Measurements from ENCODE around the gene GSTP1.
"Not testable (repeated sequence)": the region's sequence is repeated elsewhere in the genome, so short reads cannot be mapped to it uniquely, and the experiment has no call there.

The GSTP1 gene

DNA sequence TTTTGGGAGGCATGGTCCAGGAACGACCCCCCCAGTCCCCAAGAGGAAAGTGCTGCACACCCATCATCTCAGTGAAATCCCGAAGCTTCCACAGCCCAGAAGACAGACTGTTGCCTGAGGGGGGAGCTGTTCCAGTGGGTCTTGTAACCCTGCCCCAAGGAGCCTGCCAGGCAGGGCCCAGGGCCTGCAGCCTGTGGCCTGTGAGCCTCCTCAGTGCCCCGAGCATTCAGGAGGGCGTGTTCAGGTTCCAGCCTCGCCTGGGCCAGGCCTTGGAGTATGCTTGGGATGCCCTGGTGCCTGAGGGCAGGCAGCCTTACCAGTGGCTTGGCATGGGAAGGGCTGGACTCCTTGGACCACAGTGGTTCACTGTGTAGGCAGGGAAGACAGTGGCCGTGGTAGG lies 42.4 kb upstream of the GSTP1 start:
- TF ChIP-seq, protein P1, sequence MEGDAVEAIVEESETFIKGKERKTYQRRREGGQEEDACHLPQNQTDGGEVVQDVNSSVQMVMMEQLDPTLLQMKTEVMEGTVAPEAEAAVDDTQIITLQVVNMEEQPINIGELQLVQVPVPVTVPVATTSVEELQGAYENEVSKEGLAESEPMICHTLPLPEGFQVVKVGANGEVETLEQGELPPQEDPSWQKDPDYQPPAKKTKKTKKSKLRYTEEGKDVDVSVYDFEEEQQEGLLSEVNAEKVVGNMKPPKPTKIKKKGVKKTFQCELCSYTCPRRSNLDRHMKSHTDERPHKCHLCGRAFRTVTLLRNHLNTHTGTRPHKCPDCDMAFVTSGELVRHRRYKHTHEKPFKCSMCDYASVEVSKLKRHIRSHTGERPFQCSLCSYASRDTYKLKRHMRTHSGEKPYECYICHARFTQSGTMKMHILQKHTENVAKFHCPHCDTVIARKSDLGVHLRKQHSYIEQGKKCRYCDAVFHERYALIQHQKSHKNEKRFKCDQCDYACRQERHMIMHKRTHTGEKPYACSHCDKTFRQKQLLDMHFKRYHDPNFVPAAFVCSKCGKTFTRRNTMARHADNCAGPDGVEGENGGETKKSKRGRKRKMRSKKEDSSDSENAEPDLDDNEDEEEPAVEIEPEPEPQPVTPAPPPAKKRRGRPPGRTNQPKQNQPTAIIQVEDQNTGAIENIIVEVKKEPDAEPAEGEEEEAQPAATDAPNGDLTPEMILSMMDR (IDR thresholded peaks at IDR 0.05; ENCODE audit: low read depth, low read length) = no peak
- no peak overlapping the region for H3K4me3 ChIP-seq (ENCODE audit: low read depth, low read length)

GRCh38 chr11:67542169-67542568 lies 41.4 kb upstream of the GSTP1 start:
- TF ChIP-seq, protein P1 (IDR thresholded peaks at IDR 0.05; ENCODE audit: low read depth, low read length) = no peak
- no peak overlapping the region for H3K4me3 ChIP-seq (ENCODE audit: low read depth, low read length)

GRCh38 chr11:67542971-67543370 lies 40.6 kb upstream of the GSTP1 start:
- TF ChIP-seq, protein P1 (IDR thresholded peaks at IDR 0.05; ENCODE audit: low read depth, low read length) = no peak
- no peak overlapping the region for H3K4me3 ChIP-seq (ENCODE audit: low read depth, low read length)

DNA sequence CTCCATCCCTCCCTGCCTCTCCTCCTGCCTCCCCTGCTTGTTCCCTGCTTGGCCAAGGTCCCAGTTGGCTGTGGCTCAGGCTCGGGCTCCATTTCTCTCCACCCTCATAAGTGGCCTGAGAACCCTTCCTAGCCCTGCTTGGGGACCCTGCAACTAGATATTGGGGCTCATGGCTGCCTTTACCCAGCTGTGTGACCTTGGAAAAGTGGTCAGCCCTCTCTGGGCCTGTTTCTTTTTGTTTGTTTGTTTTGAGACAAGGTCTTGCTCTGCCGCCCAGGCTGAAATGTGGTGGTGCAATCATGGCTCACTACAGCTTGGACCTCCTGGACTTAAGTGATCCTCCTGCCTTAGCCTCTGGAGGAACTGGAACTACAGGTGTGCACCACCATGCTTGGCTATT lies 40.0 kb upstream of the GSTP1 start:
- TF ChIP-seq, protein P1 (IDR thresholded peaks at IDR 0.05; ENCODE audit: low read depth, low read length) = no peak
- no peak overlapping the region for H3K4me3 ChIP-seq (ENCODE audit: low read depth, low read length)

DNA sequence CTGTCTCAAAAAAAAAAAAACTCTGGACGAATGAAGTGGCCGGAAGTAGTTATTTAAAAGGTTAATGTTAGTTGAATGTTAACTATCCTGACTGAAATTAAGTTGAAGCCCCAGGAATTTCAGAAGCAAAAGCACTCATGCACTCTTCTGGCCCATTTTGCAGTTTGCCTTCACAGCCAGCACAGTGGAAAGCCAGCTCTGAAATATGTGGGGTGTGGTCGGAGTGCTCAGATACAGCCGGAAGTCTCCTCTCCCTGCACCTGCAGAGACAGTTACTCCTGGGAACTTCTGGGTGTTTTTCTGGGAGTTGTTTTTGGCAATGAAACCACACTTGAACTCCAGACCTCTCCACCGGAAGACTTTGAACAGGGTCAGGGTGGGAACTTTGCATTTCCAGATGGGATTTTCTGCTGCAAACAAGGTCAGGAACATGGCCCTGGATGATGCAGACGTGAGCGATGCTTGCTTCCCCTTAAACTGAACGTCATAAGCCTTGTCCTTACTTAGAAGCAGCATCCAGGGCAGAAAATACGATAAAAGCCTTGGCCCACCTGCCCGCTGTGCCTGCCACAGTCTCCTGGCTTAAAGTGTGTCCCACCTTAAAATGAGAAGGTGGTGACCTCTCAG lies 38.9 kb upstream of the GSTP1 start:
- TF ChIP-seq, protein P1 (IDR thresholded peaks at IDR 0.05; ENCODE audit: low read depth, low read length) = no peak
- no peak overlapping the region for H3K4me3 ChIP-seq (ENCODE audit: low read depth, low read length)

GRCh38 chr11:67545280-67545679 lies 38.3 kb upstream of the GSTP1 start:
- H3K4me3 ChIP-seq (ENCODE audit: low read depth, low read length) = no peak overlapping the region
- TF ChIP-seq, protein P1 (IDR thresholded peaks at IDR 0.05; ENCODE audit: low read depth, low read length) = no peak

- not testable (repeated sequence) for H3K4me3 ChIP-seq (ENCODE audit: low read depth, low read length)
Measured at GRCh38 chr11:67548112-67548511, 35.5 kb upstream of the GSTP1 start.

- TF ChIP-seq, protein P1 (IDR thresholded peaks at IDR 0.05; ENCODE audit: low read depth, low read length) = no peak
Measured at GRCh38 chr11:67548555-67549110, 35.0 kb upstream of the GSTP1 start.

More at GRCh38 chr11:67548555-67549110, 35.0 kb upstream of the GSTP1 start:
- no peak overlapping the region for H3K4me3 ChIP-seq (ENCODE audit: low read depth, low read length)
